T-helper 2 cell treated with Interferon-gamma antibody and Interleukin-4, amounts not matched to agents 5 μg/mL and 100 μg/mL, for 36 hours (primary cell): ENCODE results near the gene GMDS.

Source experiments
- DNase-seq: peaks from one replicate; pipeline ENCODE4 v3.0.0; 2021; ENCODE audit warnings: low spot score
- H3K27ac Mint-ChIP-seq: one replicate; pipeline ENCODE4 v1.8.0; 2021; ENCODE audit warnings: mild to moderate bottlenecking, mixed read lengths
- H3K27me3 Mint-ChIP-seq: one replicate; pipeline ENCODE4 v1.8.0; 2021; ENCODE audit warnings: low read depth, mixed read lengths
- H3K36me3 Mint-ChIP-seq: one replicate; pipeline ENCODE4 v1.8.0; 2021; ENCODE audit warnings: low read depth, mixed read lengths
- H3K4me1 Mint-ChIP-seq: one replicate; pipeline ENCODE4 v1.8.0; 2021; ENCODE audit warnings: low read depth, mixed read lengths
- H3K4me3 Mint-ChIP-seq: one replicate; pipeline ENCODE4 v1.8.0; 2022; ENCODE audit warnings: mild to moderate bottlenecking, moderate library complexity, mixed read lengths
- H3K9me3 Mint-ChIP-seq: one replicate; pipeline ENCODE4 v1.8.0; 2021; ENCODE audit warnings: mixed read lengths

The GMDS gene

DNA sequence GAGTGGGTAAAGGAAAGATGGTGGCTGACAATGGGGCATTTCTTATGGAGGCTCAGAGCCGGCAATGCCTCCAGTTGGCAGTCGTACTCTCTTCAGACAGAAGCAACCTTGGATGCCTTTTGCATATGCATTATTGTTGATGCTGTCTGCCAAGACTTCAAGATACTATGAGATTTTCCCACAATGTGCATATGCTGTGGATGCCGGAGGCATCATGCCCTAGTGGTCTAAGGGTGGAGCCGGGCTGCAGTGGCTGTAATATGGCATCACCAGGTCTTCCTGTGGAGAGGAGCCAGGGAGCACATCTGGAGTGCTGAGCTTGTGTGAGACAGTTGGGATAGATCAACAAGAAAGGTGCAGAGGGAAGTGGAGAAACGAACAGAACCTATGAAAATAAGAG, 530.8 kb downstream of the GMDS start:
- H3K9me3 Mint-ChIP-seq, result no peaks in the 10 kb centered on the region
- H3K4me3 Mint-ChIP-seq, result no peak overlapping the region
- H3K4me1 Mint-ChIP-seq, result no peaks in the 10 kb centered on the region
- no peak for DNase-seq
- no peaks in the 10 kb centered on the region for H3K36me3 Mint-ChIP-seq
- H3K27me3 Mint-ChIP-seq, result no peaks in the 10 kb centered on the region
- H3K27ac Mint-ChIP-seq, result no peak overlapping the region

DNA sequence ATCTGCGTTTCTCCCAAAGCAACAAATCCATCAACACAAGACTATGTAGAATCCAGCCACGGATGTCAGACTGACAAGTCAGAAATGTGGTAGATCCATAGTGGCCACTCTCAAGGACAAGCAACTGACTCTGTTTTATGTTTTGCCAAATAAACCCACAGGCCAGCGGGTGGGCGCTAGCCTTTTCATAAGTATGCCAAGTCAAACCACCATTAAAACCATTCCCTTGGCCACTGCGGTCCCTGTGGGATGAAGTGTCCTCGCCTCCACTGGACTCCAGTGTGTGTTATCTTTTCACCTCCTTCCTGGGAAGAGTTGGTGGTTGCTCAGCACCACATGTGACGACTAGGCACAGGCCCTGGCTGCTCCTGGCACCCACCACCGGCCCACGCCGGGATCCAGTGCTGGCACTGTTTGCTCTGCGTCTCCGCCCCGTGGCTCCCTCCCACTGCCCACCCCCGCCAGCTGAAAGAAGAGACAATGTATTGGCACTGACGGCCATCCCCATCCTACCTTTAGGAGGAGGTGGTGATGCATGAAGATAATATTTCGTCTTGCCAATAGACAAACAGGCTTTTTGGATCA, 532.3 kb downstream of the GMDS start:
- Mint-ChIP-seq H3K4me1 (no peaks in the 10 kb centered on the region), H3K27ac (no peak overlapping the region), H3K36me3 (no peaks in the 10 kb centered on the region), H3K27me3 (no peaks in the 10 kb centered on the region), H3K4me3 (no peak overlapping the region), H3K9me3 (no peaks in the 10 kb centered on the region)
- no peak for DNase-seq

DNA sequence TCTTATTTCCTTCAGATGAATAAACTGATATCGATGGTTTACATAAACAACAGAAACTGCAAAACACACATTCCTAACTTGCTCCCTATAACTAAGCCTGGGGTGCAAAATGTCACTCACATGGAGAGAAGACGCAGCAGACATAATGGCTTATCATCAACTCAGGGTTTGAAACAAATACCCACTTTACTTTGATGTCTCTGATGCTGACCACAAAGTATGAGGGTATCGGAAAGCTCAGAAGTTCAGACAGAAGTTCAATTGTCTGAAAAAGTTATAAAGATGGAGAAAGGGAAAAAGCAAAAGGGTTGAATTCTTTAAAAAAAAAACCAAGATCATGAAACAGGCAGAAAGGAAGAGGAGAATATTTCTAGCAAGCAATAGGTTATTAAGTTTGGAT, 533.0 kb downstream of the GMDS start:
- Mint-ChIP-seq H3K4me1 (no peaks in the 10 kb centered on the region), H3K36me3 (no peaks in the 10 kb centered on the region), H3K27me3 (no peaks in the 10 kb centered on the region), H3K27ac (no peak overlapping the region), H3K4me3 (no peak overlapping the region), H3K9me3 (no peaks in the 10 kb centered on the region)
- DNase-seq, result no peak

DNA sequence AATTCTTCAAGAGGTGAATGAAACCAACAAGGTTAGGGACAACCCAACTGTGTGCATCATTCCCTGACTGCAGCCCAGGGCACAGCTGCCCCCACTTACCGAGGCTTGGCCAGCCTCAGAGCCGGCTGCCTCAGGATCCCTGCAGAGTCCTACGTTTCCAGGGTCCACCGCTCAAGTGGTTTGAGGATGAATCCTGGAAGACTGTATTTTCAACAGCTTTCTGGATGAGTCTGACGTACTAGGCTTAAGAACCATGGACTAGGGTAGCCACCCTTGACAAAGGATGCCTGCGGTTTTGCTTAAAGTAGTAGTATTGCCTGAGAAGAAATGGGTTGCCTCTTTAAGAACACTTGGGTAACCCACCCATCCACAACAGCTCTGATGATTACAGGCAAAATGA, 534.3 kb downstream of the GMDS start:
- Mint-ChIP-seq H3K4me3 (no peak overlapping the region), H3K27me3 (no peaks in the 10 kb centered on the region), H3K9me3 (no peaks in the 10 kb centered on the region), H3K27ac (no peak overlapping the region), H3K4me1 (no peaks in the 10 kb centered on the region), H3K36me3 (no peaks in the 10 kb centered on the region)
- no peak for DNase-seq

DNA sequence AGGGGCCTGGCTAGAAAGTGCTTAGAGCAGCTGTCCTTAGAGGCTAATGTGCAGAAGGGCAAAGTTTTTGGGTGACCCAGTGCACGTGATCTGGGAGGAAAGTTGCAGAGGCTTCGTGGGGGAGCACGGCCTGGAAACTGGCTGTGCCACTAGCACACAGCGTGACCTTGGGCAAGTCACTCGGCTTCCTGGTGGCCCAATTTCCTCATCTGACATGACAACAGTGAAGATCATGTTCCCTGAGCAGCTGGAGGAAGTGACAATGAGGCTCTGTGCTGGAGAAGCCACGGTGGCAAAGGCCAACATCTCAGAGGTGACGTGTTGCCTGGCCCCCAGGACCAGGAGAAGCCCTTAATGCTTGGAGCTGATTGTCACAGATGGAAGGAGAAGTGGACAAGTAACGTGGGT, 536.2 kb downstream of the GMDS start:
- H3K36me3 Mint-ChIP-seq, result no peaks in the 10 kb centered on the region
- no peak overlapping the region for H3K4me3 Mint-ChIP-seq
- H3K27ac Mint-ChIP-seq, result no peak overlapping the region
- H3K27me3 Mint-ChIP-seq, result no peaks in the 10 kb centered on the region
- H3K9me3 Mint-ChIP-seq, result no peaks in the 10 kb centered on the region
- no peaks in the 10 kb centered on the region for H3K4me1 Mint-ChIP-seq
- no peak for DNase-seq

DNA sequence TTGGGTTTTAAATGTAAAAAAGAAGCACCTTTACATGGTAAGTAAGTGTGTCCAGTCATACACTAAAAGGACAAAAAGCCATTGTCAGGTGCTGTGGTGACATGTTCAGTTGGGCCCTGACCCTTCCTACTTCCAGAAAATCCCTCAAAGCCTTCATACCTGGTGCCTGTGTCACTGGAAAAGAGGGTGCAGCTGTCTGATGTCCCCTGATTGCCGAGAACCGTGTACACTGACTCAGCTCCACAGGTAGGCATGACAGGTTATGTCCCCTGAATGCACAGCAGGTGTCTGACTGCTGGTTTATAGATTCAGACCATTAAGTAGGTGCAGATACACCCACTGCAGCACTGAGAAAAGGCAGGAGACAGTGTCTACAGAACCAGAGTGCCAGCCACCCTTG, 536.6 kb downstream of the GMDS start:
- H3K9me3 Mint-ChIP-seq, result no peaks in the 10 kb centered on the region
- no peak overlapping the region for H3K27ac Mint-ChIP-seq
- no peak for DNase-seq

DNA sequence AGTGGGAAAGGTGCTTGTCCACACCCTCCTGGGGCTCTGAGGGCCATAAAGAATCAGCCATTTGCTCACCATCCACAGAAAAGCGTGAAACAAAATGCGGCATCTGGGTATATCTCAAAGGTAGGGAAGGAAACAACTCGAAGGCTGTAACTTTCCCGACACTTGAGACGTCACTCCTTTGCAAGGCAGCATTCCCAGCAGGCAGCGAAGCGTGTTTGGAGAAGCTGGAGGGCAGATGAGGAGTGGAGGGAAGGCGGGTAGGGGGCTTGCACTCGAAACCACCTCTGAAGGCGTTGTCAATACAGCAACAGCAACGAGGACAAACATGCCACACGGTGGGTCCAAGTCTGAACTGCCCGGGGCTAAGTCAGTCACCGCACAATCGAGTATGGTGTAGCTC, 537.3 kb downstream of the GMDS start:
- Mint-ChIP-seq H3K4me3 (no peak overlapping the region), H3K27ac (no peak overlapping the region), H3K27me3 (no peaks in the 10 kb centered on the region), H3K9me3 (no peaks in the 10 kb centered on the region), H3K36me3 (no peaks in the 10 kb centered on the region), H3K4me1 (no peaks in the 10 kb centered on the region)
- DNase-seq, result no peak

More for the DNA sequence above, 536.6 kb downstream of the GMDS start:
- H3K4me3 Mint-ChIP-seq, result no peak overlapping the region
- no peaks in the 10 kb centered on the region for H3K36me3 Mint-ChIP-seq
- H3K4me1 Mint-ChIP-seq, result no peaks in the 10 kb centered on the region
- H3K27me3 Mint-ChIP-seq, result no peaks in the 10 kb centered on the region

DNA sequence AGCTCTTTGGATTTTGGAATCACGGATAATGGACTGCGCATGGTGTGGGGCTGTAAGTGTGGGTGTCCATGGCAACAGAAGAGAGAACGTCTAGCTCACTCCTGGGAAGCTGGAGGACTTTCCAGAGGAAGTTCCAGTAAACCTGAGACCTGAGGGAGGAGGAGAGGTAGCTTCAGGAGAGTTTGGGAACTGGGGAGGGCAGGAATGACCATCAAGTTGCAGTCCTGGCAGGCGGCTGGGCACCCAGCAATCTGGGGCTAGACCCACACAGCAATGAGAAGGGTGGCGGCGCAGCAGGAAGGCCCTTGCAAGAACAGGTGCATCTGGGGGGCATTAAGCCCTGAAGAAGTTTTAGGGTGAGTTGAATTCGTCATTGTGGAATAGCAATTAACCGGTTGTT, 539.8 kb downstream of the GMDS start:
- no peak overlapping the region for H3K4me3 Mint-ChIP-seq
- no peaks in the 10 kb centered on the region for H3K9me3 Mint-ChIP-seq
- no peak overlapping the region for H3K27ac Mint-ChIP-seq
- H3K4me1 Mint-ChIP-seq, result no peaks in the 10 kb centered on the region
- DNase-seq, result no peak
- no peaks in the 10 kb centered on the region for H3K27me3 Mint-ChIP-seq
- H3K36me3 Mint-ChIP-seq, result no peaks in the 10 kb centered on the region

DNA sequence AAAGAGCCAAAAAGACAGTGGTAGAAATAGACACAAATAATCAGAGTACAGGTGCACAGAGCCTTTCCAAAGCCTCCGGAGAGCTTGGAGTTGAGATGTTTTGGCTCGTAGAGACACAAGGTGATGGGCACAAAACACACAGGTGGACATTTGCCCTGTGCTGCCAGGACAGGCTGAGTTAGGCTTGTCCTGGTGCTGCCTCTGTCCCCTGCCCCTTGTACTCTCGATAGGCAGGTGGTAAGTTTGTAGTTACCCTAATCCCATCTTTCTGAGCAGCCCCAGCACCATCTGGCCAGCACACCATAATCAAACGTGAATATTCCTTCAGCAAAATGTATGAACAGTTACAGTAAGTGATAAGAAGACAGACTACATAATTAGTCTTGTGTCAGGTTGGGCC, 540.2 kb downstream of the GMDS start:
- H3K4me1 Mint-ChIP-seq, result no peaks in the 10 kb centered on the region
- H3K36me3 Mint-ChIP-seq, result no peaks in the 10 kb centered on the region
- DNase-seq, result no peak
- H3K9me3 Mint-ChIP-seq, result no peaks in the 10 kb centered on the region
- no peak overlapping the region for H3K4me3 Mint-ChIP-seq
- H3K27ac Mint-ChIP-seq, result no peak overlapping the region
- H3K27me3 Mint-ChIP-seq, result no peaks in the 10 kb centered on the region

DNA sequence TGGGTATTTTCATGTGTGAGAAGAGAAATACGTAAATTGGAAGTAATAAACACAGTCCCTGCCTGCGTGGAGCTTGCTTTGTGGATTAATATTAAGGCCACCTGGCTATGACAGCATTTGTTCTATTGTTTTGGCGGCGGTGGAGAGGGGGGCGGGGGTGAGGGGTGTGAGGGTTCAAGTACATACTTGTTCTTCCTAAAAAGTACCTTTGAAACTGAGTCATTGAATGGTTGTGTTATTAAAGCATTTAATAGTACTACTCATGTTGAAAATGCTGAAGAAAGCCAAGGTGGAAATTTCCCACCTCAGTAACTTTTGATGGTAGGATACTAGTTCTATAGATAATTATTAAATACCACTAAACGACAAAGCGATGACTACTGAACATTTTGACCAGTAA, 540.7 kb downstream of the GMDS start:
- no peak for DNase-seq
- H3K4me1 Mint-ChIP-seq, result no peaks in the 10 kb centered on the region
- H3K27ac Mint-ChIP-seq, result no peak overlapping the region
- H3K27me3 Mint-ChIP-seq, result no peaks in the 10 kb centered on the region
- no peaks in the 10 kb centered on the region for H3K9me3 Mint-ChIP-seq
- H3K4me3 Mint-ChIP-seq, result no peak overlapping the region
- no peaks in the 10 kb centered on the region for H3K36me3 Mint-ChIP-seq

DNA sequence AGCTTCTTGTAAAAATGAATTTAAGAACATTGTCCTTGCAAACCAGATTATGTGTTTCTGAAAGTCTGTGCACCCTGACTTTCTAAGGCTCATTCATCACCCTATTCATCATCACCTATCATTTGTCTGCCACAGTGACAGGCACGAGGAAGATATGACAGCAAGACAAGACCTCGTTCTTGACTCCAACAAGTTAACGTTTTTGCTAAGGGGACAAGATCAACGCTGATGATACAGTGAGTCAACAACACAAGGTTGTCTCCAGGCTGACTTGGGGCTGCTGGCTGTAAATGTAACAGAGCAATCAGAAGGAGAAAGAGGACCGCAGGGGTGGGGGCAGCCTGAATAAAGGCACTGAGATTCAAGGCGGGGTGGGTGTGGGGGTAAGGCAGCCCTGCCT, 541.5 kb downstream of the GMDS start:
- no peak overlapping the region for H3K27ac Mint-ChIP-seq
- no peak overlapping the region for H3K4me3 Mint-ChIP-seq
- no peaks in the 10 kb centered on the region for H3K36me3 Mint-ChIP-seq
- no peaks in the 10 kb centered on the region for H3K27me3 Mint-ChIP-seq
- no peaks in the 10 kb centered on the region for H3K9me3 Mint-ChIP-seq
- no peaks in the 10 kb centered on the region for H3K4me1 Mint-ChIP-seq
- DNase-seq, result no peak

DNA sequence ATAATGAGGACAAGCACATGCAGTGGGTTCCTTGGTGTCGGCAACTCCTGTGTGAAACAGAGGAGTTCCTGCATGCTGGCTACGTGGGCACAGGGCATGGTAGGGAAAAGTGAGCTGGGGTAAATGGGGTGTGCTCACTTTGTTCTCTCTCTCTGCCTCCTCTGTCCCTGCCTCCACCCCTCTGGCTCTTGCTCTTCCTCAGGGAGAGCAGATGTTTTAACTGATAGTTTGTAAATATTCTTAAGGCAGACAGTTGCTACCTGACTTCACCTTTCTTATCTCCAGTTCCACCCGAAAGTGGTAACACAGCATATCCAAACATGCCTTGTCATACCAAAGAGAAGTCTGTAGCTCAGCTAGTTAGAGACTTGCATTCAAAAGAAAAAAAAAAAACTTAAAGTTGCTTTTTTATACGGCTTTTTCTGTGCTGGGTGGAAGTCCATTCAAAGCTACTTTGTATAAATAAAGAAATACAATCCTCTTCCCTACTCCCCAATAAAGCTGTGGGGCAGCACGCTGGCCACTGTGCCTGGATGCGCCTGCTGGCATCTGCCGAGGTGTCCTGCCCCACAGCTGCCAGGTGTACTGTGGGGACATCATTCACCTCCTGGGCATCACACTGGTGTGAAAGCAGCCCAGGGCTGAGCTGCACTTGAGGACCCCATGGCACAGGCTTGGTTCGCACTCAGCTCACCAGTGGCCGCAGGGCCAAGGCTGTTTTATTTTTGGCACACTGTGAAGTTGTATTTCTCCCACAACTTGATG, 542.1 kb downstream of the GMDS start:
- H3K27ac Mint-ChIP-seq, result no peak overlapping the region
- H3K9me3 Mint-ChIP-seq, result no peaks in the 10 kb centered on the region
- no peaks in the 10 kb centered on the region for H3K27me3 Mint-ChIP-seq
- no peak overlapping the region for H3K4me3 Mint-ChIP-seq
- DNase-seq, result no peak
- H3K4me1 Mint-ChIP-seq, result no peaks in the 10 kb centered on the region
- H3K36me3 Mint-ChIP-seq, result no peaks in the 10 kb centered on the region

DNA sequence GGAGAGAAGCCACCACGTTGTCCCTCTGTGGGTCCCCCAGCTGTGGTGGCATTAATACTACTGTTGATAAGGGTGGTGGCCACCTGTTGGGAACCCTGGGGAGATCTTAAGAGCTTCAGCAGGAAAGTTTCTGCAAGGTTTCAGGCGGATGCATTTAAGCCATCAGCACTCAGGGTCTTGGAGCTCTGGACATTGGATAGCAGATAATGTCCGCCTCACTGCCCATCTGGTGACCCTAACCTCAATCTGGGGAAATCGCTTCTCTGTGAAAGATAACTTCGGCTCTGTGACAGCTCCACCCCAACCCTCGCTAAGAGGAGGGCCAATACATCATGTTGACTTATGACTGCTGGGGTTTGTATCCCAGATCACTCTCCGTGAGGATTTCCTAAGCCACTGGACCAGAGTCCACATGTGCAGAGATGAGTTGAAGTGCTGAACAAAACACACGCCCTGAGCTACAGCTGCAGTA, 542.8 kb downstream of the GMDS start:
- Mint-ChIP-seq H3K4me3 (no peak overlapping the region), H3K27me3 (no peaks in the 10 kb centered on the region), H3K27ac (no peak overlapping the region), H3K9me3 (no peaks in the 10 kb centered on the region), H3K36me3 (no peaks in the 10 kb centered on the region), H3K4me1 (no peaks in the 10 kb centered on the region)
- no peak for DNase-seq

DNA sequence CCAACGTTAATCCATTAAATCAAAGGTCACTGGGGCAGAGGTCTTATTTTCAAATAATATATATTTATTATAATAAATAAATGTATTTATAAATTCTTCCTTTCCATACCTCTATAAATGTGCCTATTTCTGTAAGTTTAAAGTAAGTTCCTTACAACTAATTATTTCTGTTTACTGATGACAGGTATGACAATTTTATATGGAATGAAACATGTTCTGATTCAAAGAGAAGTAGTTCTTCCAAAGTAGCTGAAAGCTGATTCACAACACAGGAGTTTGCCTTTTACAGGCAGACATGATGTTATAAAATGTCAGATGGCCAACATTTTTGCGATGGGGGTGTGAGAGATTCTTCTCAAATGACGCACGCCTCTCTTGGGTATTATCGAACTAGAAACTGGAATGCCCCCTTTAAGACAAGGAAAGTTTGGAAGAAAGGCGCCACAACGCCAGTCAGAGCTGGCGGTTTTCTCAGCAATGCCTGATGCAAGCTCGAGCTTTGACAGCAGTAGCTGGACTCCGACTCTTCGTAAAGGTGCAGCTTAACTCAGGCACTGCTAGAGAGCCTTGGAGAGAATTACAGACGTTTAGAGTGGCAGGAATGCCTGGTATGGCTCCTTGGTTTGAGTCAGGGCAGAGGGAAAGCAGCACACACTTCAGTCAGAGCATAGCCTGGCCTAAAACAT, 543.6 kb downstream of the GMDS start:
- Mint-ChIP-seq H3K36me3 (no peaks in the 10 kb centered on the region), H3K4me3 (no peak overlapping the region), H3K27me3 (no peaks in the 10 kb centered on the region), H3K9me3 (no peaks in the 10 kb centered on the region), H3K4me1 (no peaks in the 10 kb centered on the region), H3K27ac (no peak overlapping the region)
- DNase-seq, result no peak
